Activated CD8-positive, alpha-beta memory T cell treated with anti-CD3 and anti-CD28 coated beads for 48 hours (primary cell): ENCODE results near the gene LIPH.
"Not testable (repeated sequence)": the region's sequence is repeated elsewhere in the genome, so short reads cannot be mapped to it uniquely, and the experiment has no call there.

Experiments
- DNase-seq, 3 experiments: peaks; one replicate each; pipeline ENCODE4 v3.0.0-alpha.2; 2020; ENCODE audit warnings: low read depth in 2 of 3, low spot score in 2 of 3

LIPH gene

DNA sequence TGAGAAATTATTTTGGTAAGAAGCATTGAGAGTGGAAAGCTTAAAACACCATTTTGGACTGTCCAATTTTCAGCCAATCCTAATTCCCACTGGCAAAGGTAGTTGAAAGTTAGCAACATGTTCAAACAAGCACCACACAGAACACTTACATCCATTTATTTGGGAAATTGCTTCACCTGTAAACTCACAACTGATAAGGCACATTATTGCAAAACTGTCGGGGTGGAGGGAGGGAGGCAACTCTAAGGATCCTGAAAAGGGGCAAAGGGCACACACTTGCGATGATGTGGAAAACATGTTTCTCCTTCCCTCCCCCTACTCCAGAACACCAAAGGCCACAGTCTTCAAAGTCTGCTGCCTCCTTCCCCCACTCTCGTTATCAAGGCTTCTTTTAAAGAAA is 62.9 kb downstream of the LIPH start:
- DNase-seq = no peak

DNA sequence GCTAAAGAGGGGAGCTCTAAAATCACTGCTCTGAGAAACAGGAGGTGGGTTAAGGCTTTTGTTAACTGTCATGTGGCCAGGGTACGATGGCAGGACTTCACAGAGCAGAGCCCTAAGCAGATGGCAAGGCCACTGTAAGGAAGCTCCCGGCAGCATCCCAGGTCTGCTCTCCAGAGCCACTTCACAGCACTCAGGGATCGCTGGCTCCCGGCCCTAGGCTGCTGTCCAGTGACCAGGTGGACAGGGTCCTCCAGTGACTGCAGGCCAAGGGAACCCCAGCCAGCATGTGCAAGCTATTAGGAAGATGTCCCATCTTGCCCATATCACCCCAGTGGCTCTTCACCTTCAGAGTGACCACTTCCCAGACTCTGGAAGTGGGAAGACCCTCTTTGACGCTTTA is 63.9 kb downstream of the LIPH start:
- no peak for DNase-seq

DNA sequence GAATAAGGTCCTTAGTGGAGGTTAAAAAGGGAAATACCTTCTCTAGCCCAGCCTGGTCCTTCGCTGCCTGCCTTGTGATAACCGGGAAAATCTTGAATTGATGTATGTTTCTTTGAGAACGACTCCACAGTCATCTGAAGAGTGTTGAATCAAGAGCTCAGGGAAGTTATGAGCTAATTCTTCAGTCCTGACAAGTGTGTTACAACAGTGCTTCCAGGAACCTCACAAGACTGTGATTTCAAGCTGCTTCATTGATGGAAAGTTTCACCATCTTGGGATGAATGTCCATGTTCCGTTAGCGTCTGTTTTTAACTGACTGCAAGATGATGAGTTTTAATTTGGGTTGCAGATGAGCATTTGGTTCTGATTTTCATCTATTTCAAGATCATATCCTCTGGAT is 66.0 kb downstream of the LIPH start:
- no peak for DNase-seq

DNA sequence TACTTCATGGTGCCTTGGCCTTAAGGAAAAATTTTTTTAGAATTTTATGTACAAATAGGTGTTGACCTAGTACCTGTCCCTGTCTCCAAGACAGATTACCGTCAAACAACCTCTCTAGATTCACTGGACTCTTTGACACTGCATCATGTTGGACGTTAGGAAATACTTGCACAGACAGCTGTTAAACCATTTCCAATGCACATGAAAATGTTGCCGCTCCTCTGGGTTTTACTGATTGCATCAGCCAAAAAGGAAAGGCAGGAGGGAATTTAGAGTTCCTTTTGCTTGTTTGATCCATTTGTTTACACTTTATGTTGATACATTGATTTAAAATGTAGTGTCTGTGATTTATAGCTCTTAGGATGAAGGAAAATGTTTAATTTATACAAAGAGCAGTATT is 68.1 kb downstream of the LIPH start:
- DNase-seq = no peak

DNA sequence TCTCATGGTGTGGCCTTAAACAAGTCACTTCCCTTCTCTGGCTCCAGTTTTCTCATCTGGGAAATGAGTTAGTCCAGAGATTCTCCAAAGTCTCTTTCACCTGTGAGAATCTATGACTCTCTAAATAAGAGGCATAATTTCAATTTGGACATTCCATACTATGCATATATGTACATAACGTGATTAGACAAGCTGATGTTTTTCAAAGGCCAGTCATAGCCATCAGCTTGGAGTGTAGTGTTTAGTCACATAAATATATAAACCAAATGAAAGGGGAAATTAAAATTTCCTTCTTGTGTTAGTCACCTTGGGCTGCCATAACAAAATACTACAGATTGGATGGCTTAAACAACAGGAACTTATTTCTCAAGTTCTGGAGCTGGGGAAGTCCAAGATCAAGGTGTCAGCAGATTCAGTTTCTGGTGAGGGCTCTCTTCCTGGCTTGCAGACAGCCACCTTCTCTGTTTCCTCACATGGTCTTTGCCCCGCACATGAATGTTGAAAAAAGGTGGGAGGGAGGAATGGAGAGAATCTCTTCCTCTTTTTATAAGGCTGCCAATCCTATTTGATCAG is 72.9 kb downstream of the LIPH start:
- no peak for DNase-seq

DNA sequence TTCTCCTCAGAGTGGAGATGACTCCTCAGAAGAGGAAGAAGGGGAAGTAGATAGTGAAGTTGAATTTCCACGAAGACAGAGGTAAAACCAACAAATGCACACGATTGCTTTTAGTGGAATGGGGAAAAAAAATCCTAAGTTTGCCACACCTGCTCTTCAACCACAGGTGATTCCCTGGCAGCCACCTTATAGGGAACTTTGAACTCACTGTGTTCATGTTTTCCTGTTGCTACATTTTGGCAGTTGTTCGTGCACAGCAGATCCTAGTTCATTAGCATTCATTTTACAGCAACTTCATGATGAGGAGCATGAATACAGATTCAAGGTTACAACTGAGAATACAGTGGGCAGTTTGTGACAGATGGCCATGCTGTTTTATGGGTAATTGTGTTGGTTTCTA is 75.1 kb downstream of the LIPH start:
- no peak for DNase-seq

DNA sequence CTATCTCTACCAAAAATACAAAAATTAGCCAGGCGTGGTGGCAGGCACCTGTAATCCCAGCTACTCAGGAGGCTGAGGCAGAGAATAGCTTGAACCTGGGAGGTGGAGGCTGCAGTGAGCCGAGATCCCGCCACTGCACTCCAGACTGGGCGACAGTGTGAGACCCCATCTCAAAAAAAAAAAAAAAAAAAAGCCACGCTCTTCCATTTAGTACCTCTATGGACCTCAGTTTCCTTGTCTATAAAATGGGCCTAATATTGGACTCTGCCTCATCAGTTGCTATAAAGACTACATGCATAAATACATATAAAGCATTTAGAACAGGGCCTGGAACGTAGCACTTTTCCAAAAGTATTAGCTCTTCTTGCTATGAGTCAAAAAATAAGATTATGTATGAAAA is 77.5 kb downstream of the LIPH start:
- DNase-seq = not testable (repeated sequence)

DNA sequence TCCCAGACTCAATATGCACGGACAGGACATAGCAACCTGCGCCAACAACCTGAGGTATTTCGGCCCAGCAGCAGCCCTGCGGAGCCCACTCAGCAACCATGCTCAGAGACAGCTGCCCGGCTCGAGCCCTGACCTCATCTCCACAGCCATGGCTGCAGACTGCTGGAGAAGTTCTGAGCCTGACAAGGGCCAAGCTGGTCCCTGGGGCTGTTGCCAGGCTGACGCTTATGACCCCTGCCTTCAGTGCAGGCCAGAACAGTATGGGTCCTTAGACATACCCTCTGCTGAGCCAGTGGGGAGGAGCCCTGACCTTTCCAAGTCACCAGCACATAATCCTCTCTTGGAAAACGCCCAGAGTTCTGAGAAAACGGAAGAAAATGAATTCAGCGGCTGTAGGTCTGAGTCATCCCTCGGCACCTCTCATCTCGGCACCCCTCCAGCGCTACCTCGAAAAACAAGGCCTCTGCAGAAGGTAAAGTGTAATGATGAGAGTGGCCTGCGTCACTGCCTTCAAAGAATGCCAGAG is 79.0 kb downstream of the LIPH start:
- no peak for DNase-seq

DNA sequence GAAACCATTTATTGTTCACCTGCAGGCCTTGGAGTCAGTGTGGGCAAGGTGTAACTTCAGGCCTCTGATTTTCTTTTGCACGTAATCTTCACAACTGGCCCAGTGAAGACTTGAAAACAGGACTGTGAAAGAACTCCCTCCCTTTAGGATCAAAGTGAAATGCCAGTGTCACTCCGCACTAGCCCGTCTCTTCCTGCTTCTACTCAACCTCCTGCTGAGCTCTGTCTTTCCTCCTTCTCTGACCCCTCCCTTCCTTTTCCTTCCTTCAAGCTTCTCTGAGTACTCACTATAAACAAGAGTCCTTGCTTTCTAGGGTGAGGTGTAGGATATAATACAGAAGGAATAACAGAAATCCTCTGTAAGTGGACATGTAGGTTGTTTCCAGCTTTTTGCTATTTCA is 82.1 kb downstream of the LIPH start:
- no peak for DNase-seq

DNA sequence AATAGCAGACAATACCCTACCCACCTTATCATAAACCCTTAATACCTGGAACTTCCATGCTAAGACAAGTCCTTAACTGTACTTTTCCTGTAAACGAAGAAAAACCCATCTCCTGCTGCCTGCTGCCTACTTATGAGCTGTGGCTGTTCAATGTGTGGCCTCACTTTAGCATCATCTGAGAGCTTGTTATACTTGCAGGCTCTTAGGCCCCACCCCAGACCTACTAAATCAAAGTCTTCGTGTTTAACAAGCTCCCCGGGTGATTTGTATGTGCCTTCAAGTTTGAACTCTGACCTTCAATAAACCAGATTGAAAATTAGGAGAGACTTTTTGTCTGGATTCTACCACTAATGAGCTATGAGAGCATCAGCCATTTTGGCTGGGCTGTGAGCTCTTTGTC is 82.8 kb downstream of the LIPH start:
- DNase-seq = no peak

DNA sequence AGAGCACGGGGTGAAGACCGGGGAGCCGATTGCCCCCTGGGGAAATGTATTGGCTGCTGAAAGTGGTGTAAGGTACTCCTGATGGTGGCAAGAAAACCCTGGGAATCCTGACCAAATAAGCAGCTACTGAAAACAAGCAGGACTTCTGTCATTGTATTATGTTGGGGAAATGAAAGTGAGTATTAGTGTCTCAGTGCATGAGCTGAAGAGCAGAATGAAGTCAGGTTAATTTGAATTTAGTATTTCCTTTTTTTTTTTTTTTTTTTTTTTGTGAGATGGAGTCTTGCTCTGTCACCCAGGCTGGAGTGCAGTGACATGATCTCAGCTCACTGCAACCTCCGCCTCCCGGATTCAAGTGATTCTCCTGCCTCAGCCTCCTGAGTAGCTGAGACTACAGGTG is 86.3 kb downstream of the LIPH start:
- DNase-seq = not testable (repeated sequence)

DNA sequence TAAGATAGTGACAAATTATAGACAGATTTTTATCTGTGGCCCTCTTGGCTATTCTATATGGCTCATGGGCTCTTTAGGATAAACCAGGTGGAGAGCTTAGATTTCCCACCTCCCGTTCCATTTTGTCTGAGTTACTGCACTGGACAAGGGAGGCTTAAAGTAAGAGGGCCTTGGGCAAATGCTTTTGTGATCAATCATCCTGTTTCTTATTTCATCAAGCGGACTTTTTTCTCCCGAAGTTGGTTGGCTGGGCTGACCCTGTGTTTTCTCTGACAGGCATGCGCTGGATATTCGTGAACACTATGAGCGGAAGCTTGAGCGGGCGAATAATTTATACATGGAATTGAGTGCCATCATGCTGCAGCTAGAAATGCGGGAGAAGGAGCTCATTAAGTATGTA is 86.9 kb downstream of the LIPH start:
- no peak for DNase-seq

DNA sequence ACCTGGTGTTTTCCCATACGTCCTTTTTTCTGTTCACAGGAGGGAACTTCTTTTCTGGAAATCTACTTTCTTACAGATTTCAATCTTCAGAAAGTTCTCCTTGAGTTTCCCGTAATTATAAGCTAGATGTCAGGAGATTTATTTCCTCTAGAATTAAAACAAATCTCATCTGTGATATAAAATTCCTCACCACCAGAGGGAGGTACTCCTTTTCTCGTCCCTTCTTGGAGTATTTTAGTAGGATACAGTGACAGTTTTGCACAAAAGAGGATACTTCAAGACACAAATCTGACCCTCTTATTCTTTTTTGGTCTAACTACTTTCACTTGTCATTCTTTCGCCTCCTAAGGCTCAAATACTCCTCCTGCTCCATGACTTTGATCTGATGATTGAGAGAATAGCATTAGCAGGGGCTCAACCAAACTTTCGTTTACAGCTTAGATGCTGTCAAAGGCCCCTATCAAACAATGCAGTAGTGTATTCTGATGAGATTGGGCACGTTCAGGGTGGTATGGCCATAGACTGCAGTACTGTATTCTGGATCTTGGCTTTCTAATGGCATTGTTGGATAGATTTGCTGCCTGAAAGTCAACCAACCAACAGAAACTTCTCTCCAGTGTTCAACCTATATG is 91.6 kb downstream of the LIPH start:
- DNase-seq = no peak

DNA sequence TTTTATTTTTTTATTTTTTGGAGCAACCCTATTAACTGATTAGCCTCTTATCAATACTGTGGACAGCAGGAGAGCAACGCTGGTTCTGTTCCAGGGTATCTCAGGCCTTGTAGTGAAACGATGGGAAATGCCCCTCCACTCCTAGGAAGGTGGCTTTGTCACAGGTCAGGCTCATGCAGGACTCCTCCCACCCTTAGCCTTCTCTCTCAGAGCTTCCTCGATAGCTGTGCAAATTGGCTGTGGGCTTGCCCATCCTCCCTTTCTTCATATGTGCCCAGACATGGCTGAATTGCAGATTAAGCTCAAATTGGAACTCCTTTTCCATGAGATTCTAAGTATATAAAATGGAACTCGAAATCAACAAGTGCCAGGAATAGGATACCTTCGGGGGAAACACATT is 92.1 kb downstream of the LIPH start:
- no peak for DNase-seq

DNA sequence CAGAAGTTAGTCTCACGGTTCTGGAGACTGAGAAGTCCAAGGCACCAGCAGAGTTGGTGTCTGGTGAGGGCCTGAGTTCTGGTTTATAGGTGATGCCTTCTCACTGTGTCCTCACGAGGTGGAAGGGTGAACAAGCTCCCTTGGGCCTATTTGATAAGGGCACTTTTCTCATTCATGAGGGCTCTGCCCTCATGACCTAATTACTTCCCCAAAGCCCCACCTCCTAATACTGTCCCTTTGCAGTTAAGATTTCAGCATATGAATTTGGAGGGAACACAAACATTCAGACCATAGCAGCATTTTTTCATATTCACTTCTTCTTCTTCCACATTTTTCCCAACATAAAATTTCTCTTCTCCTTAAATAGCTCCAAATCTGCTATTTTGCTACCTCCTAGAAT is 95.0 kb downstream of the LIPH start:
- DNase-seq = no peak
